ENCODE results near the gene GNAS.
A peak's percentile ranks its signal among the peaks of the same experiment; 100 is the strongest.

GRCh38 chr20:58852543-58853271, at the start of gene GNAS:
- peak; percentile 34 for TF ChIP-seq CTCF (IDR thresholded peaks at IDR 0.05; ENCODE audit: insufficient read depth, low read depth, low read length)
- no peak for TF ChIP-seq EZH2 (IDR thresholded peaks at IDR 0.05; ENCODE audit: insufficient read depth, low read length)
